ENCODE data around the gene COL26A1.
"Not testable (repeated sequence)": the region's sequence is repeated elsewhere in the genome, so short reads cannot be mapped to it uniquely, and the experiment has no call there.

COL26A1 gene

DNA sequence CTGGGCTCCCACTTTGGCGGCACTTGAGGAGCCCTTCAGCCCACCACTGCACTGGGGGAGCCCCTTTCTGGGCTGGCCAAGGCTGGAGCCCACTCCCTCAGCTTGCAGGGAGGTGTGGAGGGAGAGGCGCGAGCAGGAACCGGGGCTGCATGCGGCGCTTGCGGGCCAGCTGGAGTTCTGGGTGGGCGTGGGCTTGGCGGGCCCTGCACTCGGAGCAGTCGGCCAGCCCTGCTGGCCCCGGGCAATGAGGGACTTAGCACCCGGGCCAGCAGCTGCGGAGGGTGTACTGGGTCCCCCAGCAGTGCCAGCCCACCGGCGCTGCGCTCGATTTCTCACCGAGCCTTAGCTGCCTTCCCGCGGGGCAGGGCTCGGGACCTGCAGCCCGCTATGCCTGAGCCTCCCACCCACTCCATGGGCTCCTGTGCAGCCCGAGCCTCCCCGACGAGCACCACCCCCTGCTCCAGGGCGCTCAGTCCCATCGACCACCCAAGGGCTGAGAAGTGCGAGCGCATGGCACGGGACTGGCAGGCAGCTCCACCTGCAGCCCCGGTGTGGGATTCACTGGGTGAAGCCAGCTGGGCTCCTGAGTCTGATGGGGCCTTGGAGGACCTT lies 14.1 kb upstream of the COL26A1 start:
- not testable (repeated sequence) for H3K36me3 ChIP-seq (ENCODE audit: control insufficient read depth, insufficient read depth, low read length); H2AK5ac ChIP-seq (ENCODE audit: low read length); H3K4me3 ChIP-seq (ENCODE audit: low read length); H3K18ac ChIP-seq (ENCODE audit: low read length); H3K9ac ChIP-seq (ENCODE audit: low read length); H4K5ac ChIP-seq (ENCODE audit: low read length); H3K4me2 ChIP-seq (ENCODE audit: low read length); H2BK120ac ChIP-seq (ENCODE audit: low read depth, low read length); DNase-seq; H3K79me1 ChIP-seq (ENCODE audit: low read length); H3K23ac ChIP-seq (ENCODE audit: low read length); H2BK15ac ChIP-seq (replicated peaks; ENCODE audit: low read depth); H3K56ac ChIP-seq (ENCODE audit: low read length); H3K79me2 ChIP-seq (ENCODE audit: control insufficient read depth, insufficient read depth, low read length); H3K4ac ChIP-seq (ENCODE audit: low read depth, low read length); H4K8ac ChIP-seq (ENCODE audit: low read depth, low read length); H3K27ac ChIP-seq (ENCODE audit: low read depth, low read length); H3K27me3 ChIP-seq (ENCODE audit: insufficient read depth, low read length, poor library complexity); H2BK5ac ChIP-seq (ENCODE audit: low read length); H3K4me1 ChIP-seq (ENCODE audit: control insufficient read depth, low read depth, low read length)
- WGBS (ENCODE audit: extremely low coverage, insufficient coverage, low lambda C conversion rate): no CpG with 5 or more reads among the region's 32 CpGs

DNA sequence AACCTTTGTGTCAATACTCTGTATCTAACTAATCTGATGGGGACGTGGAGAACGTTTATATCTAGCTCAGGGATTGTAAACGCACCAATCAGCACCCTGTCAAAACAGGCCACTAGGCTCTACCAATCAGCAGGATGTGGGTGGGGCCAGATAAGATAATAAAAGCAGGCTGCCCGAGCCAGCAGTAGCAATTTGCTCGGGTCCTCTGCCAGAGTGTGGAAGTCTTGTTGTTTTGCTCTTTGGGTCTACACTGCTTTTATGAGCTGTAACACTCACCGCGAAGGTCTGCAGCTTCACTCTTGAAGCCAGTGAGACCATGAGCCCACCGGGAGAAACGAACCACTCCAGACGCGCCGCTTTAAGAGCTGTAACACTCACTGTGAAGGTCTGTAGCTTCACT lies 13.4 kb upstream of the COL26A1 start:
- H2AK5ac ChIP-seq (ENCODE audit: low read length); H4K8ac ChIP-seq (ENCODE audit: low read depth, low read length): not testable (repeated sequence)
- no CpG with 5 or more reads among the region's 12 CpGs for WGBS (ENCODE audit: extremely low coverage, insufficient coverage, low lambda C conversion rate)

DNA sequence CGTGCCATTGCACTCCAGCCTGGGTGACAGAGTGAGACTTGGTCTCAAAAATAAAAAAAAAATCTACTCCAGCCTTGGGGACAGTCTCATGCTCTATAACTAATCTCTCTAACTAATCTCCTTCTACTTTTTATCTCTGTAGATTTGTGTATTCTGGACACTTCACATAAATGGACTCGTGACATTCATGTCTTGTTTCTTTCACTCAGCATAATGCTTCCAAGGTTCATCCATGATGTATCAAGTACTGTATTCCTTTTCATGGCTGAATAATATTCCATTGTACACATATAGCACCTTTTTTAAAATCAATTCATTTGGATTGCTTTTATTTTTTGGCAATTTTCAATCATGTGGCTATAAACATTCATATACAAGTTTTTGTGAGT lies 9.8 kb upstream of the COL26A1 start:
- WGBS (ENCODE audit: extremely low coverage, insufficient coverage, low lambda C conversion rate): no CpG with 5 or more reads among the region's 2 CpGs
- H3K18ac ChIP-seq (ENCODE audit: low read length): no peak overlapping the region
- no peak overlapping the region for H4K5ac ChIP-seq (ENCODE audit: low read length)
- H3K4me3 ChIP-seq (ENCODE audit: low read length): no peak overlapping the region
- H3K9ac ChIP-seq (ENCODE audit: low read length): no peak overlapping the region
- no peak overlapping the region for H2BK5ac ChIP-seq (ENCODE audit: low read length)
- H2BK120ac ChIP-seq (ENCODE audit: low read depth, low read length): no peak overlapping the region
- no peaks in the 10 kb centered on the region for H3K36me3 ChIP-seq (ENCODE audit: control insufficient read depth, insufficient read depth, low read length)
- DNase-seq: no peak
- no peak overlapping the region for H2BK15ac ChIP-seq (replicated peaks; ENCODE audit: low read depth)
- no peak overlapping the region for H2AK5ac ChIP-seq (ENCODE audit: low read length)
- H3K27me3 ChIP-seq (ENCODE audit: insufficient read depth, low read length, poor library complexity): no peaks in the 10 kb centered on the region
- no peak overlapping the region for H3K4me2 ChIP-seq (ENCODE audit: low read length)
- no peaks in the 10 kb centered on the region for H3K79me2 ChIP-seq (ENCODE audit: control insufficient read depth, insufficient read depth, low read length)
- no peaks in the 10 kb centered on the region for H3K4me1 ChIP-seq (ENCODE audit: control insufficient read depth, low read depth, low read length)
- H3K56ac ChIP-seq (ENCODE audit: low read length): no peak overlapping the region
- no peak overlapping the region for H4K8ac ChIP-seq (ENCODE audit: low read depth, low read length)
- no peak overlapping the region for H3K4ac ChIP-seq (ENCODE audit: low read depth, low read length)
- no peak overlapping the region for H3K23ac ChIP-seq (ENCODE audit: low read length)
- H3K27ac ChIP-seq (ENCODE audit: low read depth, low read length): no peak overlapping the region
- no peaks in the 10 kb centered on the region for H3K79me1 ChIP-seq (ENCODE audit: low read length)

More for the DNA sequence above, 13.4 kb upstream of the COL26A1 start:
- H3K56ac ChIP-seq (ENCODE audit: low read length); H3K4ac ChIP-seq (ENCODE audit: low read depth, low read length); H2BK5ac ChIP-seq (ENCODE audit: low read length); H3K4me3 ChIP-seq (ENCODE audit: low read length); H3K27me3 ChIP-seq (ENCODE audit: insufficient read depth, low read length, poor library complexity); H3K23ac ChIP-seq (ENCODE audit: low read length); H3K4me1 ChIP-seq (ENCODE audit: control insufficient read depth, low read depth, low read length); H3K9ac ChIP-seq (ENCODE audit: low read length); H3K27ac ChIP-seq (ENCODE audit: low read depth, low read length); H2BK120ac ChIP-seq (ENCODE audit: low read depth, low read length); H3K18ac ChIP-seq (ENCODE audit: low read length); H3K79me2 ChIP-seq (ENCODE audit: control insufficient read depth, insufficient read depth, low read length); H4K5ac ChIP-seq (ENCODE audit: low read length); H3K36me3 ChIP-seq (ENCODE audit: control insufficient read depth, insufficient read depth, low read length); H3K79me1 ChIP-seq (ENCODE audit: low read length); H3K4me2 ChIP-seq (ENCODE audit: low read length); DNase-seq; H2BK15ac ChIP-seq (replicated peaks; ENCODE audit: low read depth): not testable (repeated sequence)

DNA sequence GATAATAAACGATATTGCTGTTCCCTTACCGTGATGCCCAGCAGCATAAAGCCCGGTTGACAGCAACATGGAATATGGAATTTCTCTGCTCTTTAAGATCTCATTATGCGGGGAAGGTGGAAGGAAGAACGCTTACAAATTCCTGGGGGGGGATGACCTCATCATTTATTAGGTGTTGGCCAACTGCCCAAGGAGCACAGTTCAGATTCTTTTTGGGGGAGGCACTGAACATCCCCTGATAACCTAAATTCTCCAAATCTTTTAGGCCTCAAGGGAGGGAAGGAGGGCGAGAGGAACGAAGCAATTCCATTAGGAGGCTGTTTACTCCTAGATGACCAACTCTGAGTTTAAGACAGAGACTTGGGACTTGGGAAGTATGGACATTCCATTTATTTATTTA lies 5.2 kb upstream of the COL26A1 start:
- no peak overlapping the region for H2BK5ac ChIP-seq (ENCODE audit: low read length)
- WGBS (ENCODE audit: extremely low coverage, insufficient coverage, low lambda C conversion rate): no CpG with 5 or more reads among the region's 7 CpGs

GRCh38 chr7:101363196-101363733 lies 590 bp downstream of the COL26A1 start:
- Histone ChIP-seq H3K56ac (ENCODE audit: low read length) (peak overlapping the region; percentile 99), H3K79me1 (ENCODE audit: low read length) (peaks cover 6% of the 10 kb centered on the region), H3K4ac (ENCODE audit: low read depth, low read length) (peak overlapping the region; percentile 97), H2BK5ac (ENCODE audit: low read length) (no peak overlapping the region), H3K4me3 (ENCODE audit: low read length) (peak overlapping the region; percentile 74), H3K4me1 (ENCODE audit: control insufficient read depth, low read depth, low read length) (no peaks in the 10 kb centered on the region), H3K27me3 (ENCODE audit: insufficient read depth, low read length, poor library complexity) (no peaks in the 10 kb centered on the region), H3K18ac (ENCODE audit: low read length) (peak overlapping the region; percentile 92), H4K5ac (ENCODE audit: low read length) (no peak overlapping the region), H4K8ac (ENCODE audit: low read depth, low read length) (peak overlapping the region; percentile 31), H2AK5ac (ENCODE audit: low read length) (no peak overlapping the region), H3K9ac (ENCODE audit: low read length) (peak overlapping the region; percentile 95), H2BK120ac (ENCODE audit: low read depth, low read length) (peak overlapping the region; percentile 90), H2BK15ac (replicated peaks; ENCODE audit: low read depth) (no peak overlapping the region), H3K23ac (ENCODE audit: low read length) (no peak overlapping the region), H3K4me2 (ENCODE audit: low read length) (peak overlapping the region; percentile 48), H3K79me2 (ENCODE audit: control insufficient read depth, insufficient read depth, low read length) (peaks cover 21% of the 10 kb centered on the region), H3K27ac (ENCODE audit: low read depth, low read length) (no peak overlapping the region), H3K36me3 (ENCODE audit: control insufficient read depth, insufficient read depth, low read length) (no peaks in the 10 kb centered on the region)
- DNase-seq: no peak
- no CpG with 5 or more reads among the region's 46 CpGs for WGBS (ENCODE audit: extremely low coverage, insufficient coverage, low lambda C conversion rate)

More for the DNA sequence above, 5.2 kb upstream of the COL26A1 start:
- Histone ChIP-seq H2AK5ac (ENCODE audit: low read length) (no peak overlapping the region), H2BK120ac (ENCODE audit: low read depth, low read length) (no peak overlapping the region), H3K27ac (ENCODE audit: low read depth, low read length) (no peak overlapping the region), H3K79me1 (ENCODE audit: low read length) (no peaks in the 10 kb centered on the region), H3K4ac (ENCODE audit: low read depth, low read length) (no peak overlapping the region), H3K9ac (ENCODE audit: low read length) (no peak overlapping the region), H3K36me3 (ENCODE audit: control insufficient read depth, insufficient read depth, low read length) (no peaks in the 10 kb centered on the region), H3K4me1 (ENCODE audit: control insufficient read depth, low read depth, low read length) (no peaks in the 10 kb centered on the region), H3K4me3 (ENCODE audit: low read length) (no peak overlapping the region), H3K79me2 (ENCODE audit: control insufficient read depth, insufficient read depth, low read length) (no peaks in the 10 kb centered on the region), H3K4me2 (ENCODE audit: low read length) (no peak overlapping the region), H3K56ac (ENCODE audit: low read length) (no peak overlapping the region), H4K5ac (ENCODE audit: low read length) (no peak overlapping the region), H4K8ac (ENCODE audit: low read depth, low read length) (no peak overlapping the region), H3K18ac (ENCODE audit: low read length) (no peak overlapping the region), H3K23ac (ENCODE audit: low read length) (no peak overlapping the region), H2BK15ac (replicated peaks; ENCODE audit: low read depth) (no peak overlapping the region), H3K27me3 (ENCODE audit: insufficient read depth, low read length, poor library complexity) (no peaks in the 10 kb centered on the region)
- DNase-seq: peak; percentile 35

Measured in mesendoderm (in vitro differentiated cells).